ENCODE data around the gene CAPZA1. TPM values are rescaled to one million over a fixed set of nuclear protein-coding genes. Genes with fewer than 3 reads are reported as not detected.

CAPZA1 gene
- polyA plus RNA-seq, 1 donor from 2014 or later = 82.2 TPM

- Histone ChIP-seq H2AFZ (ENCODE audit: low read depth, low read length) (no peak overlapping the region), H3K27ac (ENCODE audit: low read length) (no peak overlapping the region), H3F3A (ENCODE audit: insufficient read depth, low read length, poor library complexity, severe bottlenecking) (no peaks in the 10 kb centered on the region)
These were observed 25.3 kb upstream of the CAPZA1 start for GRCh38 chr1:112594208-112594876.

GRCh38 chr1:112599477-112599876, 20.2 kb upstream of the CAPZA1 start:
- no peaks in the 10 kb centered on the region for H3K27me3 ChIP-seq (ENCODE audit: insufficient read depth, low read depth, low read length)
- H3K9ac ChIP-seq (ENCODE audit: low read length) = no peak overlapping the region
- no peak overlapping the region for H2AFZ ChIP-seq (ENCODE audit: low read depth, low read length)
- H3K79me2 ChIP-seq (replicated peaks; ENCODE audit: insufficient read depth, low read length) = no peaks in the 10 kb centered on the region
- no peaks in the 10 kb centered on the region for H3K9me3 ChIP-seq (ENCODE audit: low read length)
- no peak for TF ChIP-seq MXI1 (conservative IDR thresholded peaks at IDR 0.05; ENCODE audit: poor library complexity, severe bottlenecking)
- no peak for TF ChIP-seq POLR2AphosphoS5 (IDR thresholded peaks at IDR 0.05)
- TF ChIP-seq CTCF (IDR thresholded peaks at IDR 0.05; ENCODE audit: poor library complexity, severe bottlenecking) = no peak
- peaks cover 3% of the 10 kb centered on the region for H3K36me3 ChIP-seq (ENCODE audit: insufficient read depth, low read length)
- H3K9me2 ChIP-seq (ENCODE audit: insufficient read depth, low read length) = no peaks in the 10 kb centered on the region
- H3F3A ChIP-seq (ENCODE audit: insufficient read depth, low read length, poor library complexity, severe bottlenecking) = no peaks in the 10 kb centered on the region
- H3K4me3 ChIP-seq (ENCODE audit: low read length) = no peak overlapping the region
- no peak overlapping the region for H3K4me2 ChIP-seq (ENCODE audit: low read length)
- H4K20me1 ChIP-seq (ENCODE audit: insufficient read depth) = no peaks in the 10 kb centered on the region
- H3K27ac ChIP-seq (ENCODE audit: low read length) = no peak overlapping the region

More at GRCh38 chr1:112594208-112594876, 25.3 kb upstream of the CAPZA1 start:
- Histone ChIP-seq H3K36me3 (ENCODE audit: insufficient read depth, low read length) (peaks cover 13% of the 10 kb centered on the region), H3K9me3 (ENCODE audit: low read length) (no peaks in the 10 kb centered on the region), H4K20me1 (ENCODE audit: insufficient read depth) (no peaks in the 10 kb centered on the region), H3K9ac (ENCODE audit: low read length) (no peak overlapping the region), H3K27me3 (ENCODE audit: insufficient read depth, low read depth, low read length) (no peaks in the 10 kb centered on the region), H3K4me2 (ENCODE audit: low read length) (no peak overlapping the region), H3K79me2 (replicated peaks; ENCODE audit: insufficient read depth, low read length) (no peaks in the 10 kb centered on the region), H3K4me3 (ENCODE audit: low read length) (no peak overlapping the region), H3K9me2 (ENCODE audit: insufficient read depth, low read length) (no peaks in the 10 kb centered on the region)
- TF ChIP-seq POLR2AphosphoS5 (IDR thresholded peaks at IDR 0.05) = no peak
- TF ChIP-seq TAF1 (IDR thresholded peaks at IDR 0.05; ENCODE audit: low read depth) = no peak
- no peak for TF ChIP-seq RAD21 (conservative IDR thresholded peaks at IDR 0.05)
- TF ChIP-seq REST (IDR thresholded peaks at IDR 0.05; ENCODE audit: borderline replicate concordance) = no peak
- no peak for TF ChIP-seq MXI1 (conservative IDR thresholded peaks at IDR 0.05; ENCODE audit: poor library complexity, severe bottlenecking)
- TF ChIP-seq EZH2 (IDR thresholded peaks at IDR 0.05; ENCODE audit: borderline replicate concordance, insufficient read depth, low read length, poor library complexity, severe bottlenecking) = no peak
- TF ChIP-seq CTCF (IDR thresholded peaks at IDR 0.05; ENCODE audit: poor library complexity, severe bottlenecking) = no peak
- no peak for TF ChIP-seq EP300 (conservative IDR thresholded peaks at IDR 0.05; ENCODE audit: poor library complexity, severe bottlenecking)
- TF ChIP-seq SMC3 (conservative IDR thresholded peaks at IDR 0.05; ENCODE audit: poor library complexity) = no peak

Data from neural cell (in vitro differentiated cells).